Measurements from ENCODE around the gene GPR132. TPM values are rescaled to one million over a fixed set of nuclear protein-coding genes. Genes with fewer than 3 reads are reported as not detected.

Gene GPR132
- total and polyA plus RNA-seq, 10 of the 15 experiments (the other 5 are each of a cell fraction or from before 2014, with no cell fraction given) = 1.9 to 49.3 (median 20.4) TPM

GRCh38 chr14:105069871-105070759 is 4.9 kb upstream of the GPR132 start (continued):
- TF ChIP-seq RELB (IDR thresholded peaks at IDR 0.05; ENCODE audit: low read depth) (peak; percentile 100), CHD4 (IDR thresholded peaks at IDR 0.05) (no peak), ZNF384 (IDR thresholded peaks at IDR 0.05; ENCODE audit: borderline replicate concordance, low read depth, low read length) (no peak), MAX (IDR thresholded peaks at IDR 0.05; ENCODE audit: low read depth, low read length) (0 out of 2 replicates have a peak, but pooled peaks have one; percentile 58), PBX3 (IDR thresholded peaks at IDR 0.05; ENCODE audit: insufficient replicate concordance, low read depth, low read length) (no peak), RELA (IDR thresholded peaks at IDR 0.05; ENCODE audit: borderline replicate concordance, partially characterized antibody) (peak; percentile 99), ELK1 (IDR thresholded peaks at IDR 0.05; ENCODE audit: low read depth, low read length) (peak; percentile 61), LARP7 (IDR thresholded peaks at IDR 0.05) (peak; percentile 79), BCL11A (IDR thresholded peaks at IDR 0.05; ENCODE audit: low read depth, low read length) (peak; percentile 96), TCF7 (IDR thresholded peaks at IDR 0.05; ENCODE audit: borderline replicate concordance) (peak; percentile 88), SREBF2 (IDR thresholded peaks at IDR 0.05; ENCODE audit: low read length) (no peak), EED (IDR thresholded peaks at IDR 0.05; ENCODE audit: low read depth) (peak; percentile 99), HDGF (IDR thresholded peaks at IDR 0.05) (peak; percentile 76), GATAD2B (conservative IDR thresholded peaks at IDR 0.05; ENCODE audit: low read depth) (peak; percentile 95), BACH1 (IDR thresholded peaks at IDR 0.05; ENCODE audit: borderline replicate concordance) (peak; percentile 94), BHLHE40 (IDR thresholded peaks at IDR 0.05; ENCODE audit: borderline replicate concordance in 1 of 2, low read depth in 2 of 2, low read length in 1 of 2) (peak; percentile 80 to 89), CBFB (IDR thresholded peaks at IDR 0.05; ENCODE audit: low read depth) (peak; percentile 94), DPF2 (IDR thresholded peaks at IDR 0.05) (peak; percentile 98), IKZF1 (conservative IDR thresholded peaks at IDR 0.05) (peak; percentile 99), EGR1 (IDR thresholded peaks at IDR 0.05; ENCODE audit: borderline replicate concordance in 1 of 2, low read depth in 2 of 2, low read length in 2 of 2) (no peak), RFX5 (IDR thresholded peaks at IDR 0.05; ENCODE audit: low read depth, low read length) (no peak), SMC3 (IDR thresholded peaks at IDR 0.05; ENCODE audit: borderline replicate concordance, low read length) (no peak; the same call in 1 of the 2 replicates), JUND (IDR thresholded peaks at IDR 0.05; ENCODE audit: low read depth, low read length) (peak; percentile 91), BMI1 (IDR thresholded peaks at IDR 0.05; ENCODE audit: borderline replicate concordance) (peak; percentile 85), ATF7 (IDR thresholded peaks at IDR 0.05; ENCODE audit: low read depth) (peak; percentile 97), ZSCAN29 (IDR thresholded peaks at IDR 0.05) (peak; percentile 69; the same call in 1 of the 2 replicates), WRNIP1 (IDR thresholded peaks at IDR 0.05; ENCODE audit: borderline replicate concordance, low read depth, low read length) (no peak)
